ENCODE results near the gene FAM174B.

FAM174B gene

GRCh38 chr15:92655178-92655995, at the start of gene FAM174B:
Gene FAM174B (minus strand): TSS chr15:92655775.
- DNase-seq: no peak

- DNase-seq: no peak
Observed at GRCh38 chr15:92696096-92696495, 40.5 kb upstream of the FAM174B start.

- no peak for DNase-seq
Observed at GRCh38 chr15:92693691-92694331, 38.2 kb upstream of the FAM174B start.

GRCh38 chr15:92690395-92690794, 34.8 kb upstream of the FAM174B start:
- no peak for DNase-seq

GRCh38 chr15:92687746-92688145, 32.2 kb upstream of the FAM174B start:
- no peak for DNase-seq

GRCh38 chr15:92687195-92687602, 31.6 kb upstream of the FAM174B start:
- DNase-seq: no peak

GRCh38 chr15:92683511-92683834, 27.9 kb upstream of the FAM174B start:
- DNase-seq: no peak

GRCh38 chr15:92682741-92683510, 27.4 kb upstream of the FAM174B start:
- DNase-seq: no peak

GRCh38 chr15:92681141-92681631, 25.6 kb upstream of the FAM174B start:
- DNase-seq: no peak

GRCh38 chr15:92677999-92678398, 22.4 kb upstream of the FAM174B start:
- DNase-seq: no peak

GRCh38 chr15:92676561-92676960, 21.0 kb upstream of the FAM174B start:
- DNase-seq: no peak

- no peak for DNase-seq
Observed at GRCh38 chr15:92675485-92675884, 19.9 kb upstream of the FAM174B start.

- DNase-seq: no peak
Observed at GRCh38 chr15:92674347-92674746, 18.8 kb upstream of the FAM174B start.

GRCh38 chr15:92672102-92672501, 16.5 kb upstream of the FAM174B start:
- no peak for DNase-seq

- DNase-seq: no peak
Observed at GRCh38 chr15:92671406-92671805, 15.8 kb upstream of the FAM174B start.

- no peak for DNase-seq
Observed at GRCh38 chr15:92670621-92671020, 15.0 kb upstream of the FAM174B start.

- DNase-seq: no peak
Observed at GRCh38 chr15:92669432-92669831, 13.9 kb upstream of the FAM174B start.

GRCh38 chr15:92668620-92669019, 13.0 kb upstream of the FAM174B start:
- DNase-seq: no peak

- DNase-seq: no peak
Observed at GRCh38 chr15:92667970-92668485, 12.5 kb upstream of the FAM174B start.

GRCh38 chr15:92667287-92667904, 11.8 kb upstream of the FAM174B start:
- no peak for DNase-seq

GRCh38 chr15:92666780-92667179, 11.2 kb upstream of the FAM174B start:
- no peak for DNase-seq

- DNase-seq: no peak
Observed at GRCh38 chr15:92665100-92665555, 9.6 kb upstream of the FAM174B start.
